ENCODE results near the gene SLC23A2.

SLC23A2 gene

DNA sequence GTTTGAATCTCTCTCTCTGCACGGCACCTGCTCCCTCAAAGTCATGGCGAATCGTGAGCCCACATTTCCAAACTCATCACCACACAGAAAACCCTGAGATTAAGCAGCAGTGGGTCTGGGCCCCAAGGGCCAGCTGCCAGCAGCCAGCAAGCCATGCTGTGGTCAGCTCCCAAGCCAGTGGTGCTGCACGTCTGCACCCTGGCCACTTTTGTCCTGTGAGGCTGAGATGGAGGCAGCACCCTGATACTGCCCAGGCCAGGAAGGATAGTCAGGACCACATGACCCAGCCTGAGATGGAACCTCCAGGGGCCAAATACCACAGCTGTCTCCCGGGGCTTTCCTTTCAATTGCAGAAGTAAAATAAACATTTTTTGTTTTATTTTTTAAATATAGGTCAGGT is 185.7 kb downstream of the SLC23A2 start:
- peak overlapping the region; percentile 59 for H3K4me3 ChIP-seq (ENCODE audit: low read depth, low read length)
- TF ChIP-seq, protein P1, sequence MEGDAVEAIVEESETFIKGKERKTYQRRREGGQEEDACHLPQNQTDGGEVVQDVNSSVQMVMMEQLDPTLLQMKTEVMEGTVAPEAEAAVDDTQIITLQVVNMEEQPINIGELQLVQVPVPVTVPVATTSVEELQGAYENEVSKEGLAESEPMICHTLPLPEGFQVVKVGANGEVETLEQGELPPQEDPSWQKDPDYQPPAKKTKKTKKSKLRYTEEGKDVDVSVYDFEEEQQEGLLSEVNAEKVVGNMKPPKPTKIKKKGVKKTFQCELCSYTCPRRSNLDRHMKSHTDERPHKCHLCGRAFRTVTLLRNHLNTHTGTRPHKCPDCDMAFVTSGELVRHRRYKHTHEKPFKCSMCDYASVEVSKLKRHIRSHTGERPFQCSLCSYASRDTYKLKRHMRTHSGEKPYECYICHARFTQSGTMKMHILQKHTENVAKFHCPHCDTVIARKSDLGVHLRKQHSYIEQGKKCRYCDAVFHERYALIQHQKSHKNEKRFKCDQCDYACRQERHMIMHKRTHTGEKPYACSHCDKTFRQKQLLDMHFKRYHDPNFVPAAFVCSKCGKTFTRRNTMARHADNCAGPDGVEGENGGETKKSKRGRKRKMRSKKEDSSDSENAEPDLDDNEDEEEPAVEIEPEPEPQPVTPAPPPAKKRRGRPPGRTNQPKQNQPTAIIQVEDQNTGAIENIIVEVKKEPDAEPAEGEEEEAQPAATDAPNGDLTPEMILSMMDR (IDR thresholded peaks at IDR 0.05; ENCODE audit: borderline replicate concordance, insufficient read depth, low read depth, low read length) = no peak

DNA sequence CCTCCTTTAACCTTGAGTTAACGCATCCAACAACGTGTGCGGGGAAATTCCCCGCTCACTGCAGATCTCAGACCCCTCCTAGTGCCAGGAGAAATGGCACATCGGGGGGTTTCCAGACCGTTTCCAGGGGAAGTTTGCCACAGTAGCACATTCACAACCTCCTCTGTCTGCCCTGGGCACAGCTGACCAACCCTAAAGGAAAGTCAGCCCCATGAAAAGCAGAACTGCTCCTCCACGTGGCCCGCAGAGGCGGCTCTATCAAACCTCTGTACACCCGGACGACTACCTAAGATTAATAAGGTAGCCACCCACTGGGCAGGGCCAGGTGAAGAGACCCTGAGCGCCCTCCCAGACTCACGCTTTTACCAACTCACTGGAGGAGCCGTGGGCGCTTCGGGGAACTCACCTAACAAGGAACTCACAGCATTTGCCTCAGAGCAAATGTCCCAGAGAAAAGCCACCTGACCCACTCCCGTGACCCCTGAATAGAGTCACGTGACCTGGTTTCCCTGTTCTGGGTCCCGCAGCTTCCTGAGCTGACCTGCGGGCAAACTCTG is 186.5 kb downstream of the SLC23A2 start:
- TF ChIP-seq, protein P1 (IDR thresholded peaks at IDR 0.05; ENCODE audit: borderline replicate concordance, insufficient read depth, low read depth, low read length) = no peak
- H3K4me3 ChIP-seq (ENCODE audit: low read depth, low read length) = peak overlapping the region; percentile 59

DNA sequence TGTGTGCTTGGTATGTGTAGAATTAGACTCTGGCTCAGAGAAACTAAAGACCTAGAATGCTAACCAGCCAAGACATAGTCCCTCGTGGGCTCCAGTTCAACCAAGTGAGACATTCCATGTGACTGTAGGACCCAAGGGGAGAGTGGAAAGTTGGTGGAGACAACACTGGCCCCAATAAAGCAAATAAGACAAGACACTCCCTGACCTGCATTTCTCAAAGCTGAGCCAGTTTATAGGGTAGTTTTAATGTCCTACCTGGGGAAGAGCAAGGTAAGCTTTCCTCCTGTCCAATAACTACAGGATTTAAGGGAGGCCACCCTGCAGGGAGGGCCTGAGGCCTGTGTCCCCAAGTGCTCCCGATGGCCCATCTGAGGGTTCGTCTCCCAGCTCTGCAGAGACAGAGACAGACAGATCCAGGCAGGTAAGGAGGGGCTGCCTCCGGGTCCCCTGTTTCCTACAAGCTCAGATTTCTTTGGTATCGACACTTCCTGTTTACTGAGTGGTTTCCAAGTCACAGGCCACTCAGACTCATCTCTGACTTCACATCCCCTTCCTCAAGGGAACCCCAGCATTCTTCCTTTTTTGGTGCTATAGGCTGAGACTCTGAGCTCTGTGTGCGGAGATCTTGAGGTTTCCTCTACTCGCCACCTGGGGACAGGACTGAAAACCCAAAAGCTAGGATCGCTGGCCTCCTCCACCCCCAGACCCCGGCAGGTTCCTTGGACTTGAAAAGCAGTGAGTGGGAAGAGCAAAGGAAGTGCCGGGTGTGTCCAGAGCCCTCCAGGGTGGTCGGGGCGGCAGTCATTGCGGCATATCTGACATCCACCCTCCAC is 187.2 kb downstream of the SLC23A2 start:
- H3K4me3 ChIP-seq (ENCODE audit: low read depth, low read length) = peak overlapping the region; percentile 59
- TF ChIP-seq, protein P1 (IDR thresholded peaks at IDR 0.05; ENCODE audit: borderline replicate concordance, insufficient read depth, low read depth, low read length) = no peak

DNA sequence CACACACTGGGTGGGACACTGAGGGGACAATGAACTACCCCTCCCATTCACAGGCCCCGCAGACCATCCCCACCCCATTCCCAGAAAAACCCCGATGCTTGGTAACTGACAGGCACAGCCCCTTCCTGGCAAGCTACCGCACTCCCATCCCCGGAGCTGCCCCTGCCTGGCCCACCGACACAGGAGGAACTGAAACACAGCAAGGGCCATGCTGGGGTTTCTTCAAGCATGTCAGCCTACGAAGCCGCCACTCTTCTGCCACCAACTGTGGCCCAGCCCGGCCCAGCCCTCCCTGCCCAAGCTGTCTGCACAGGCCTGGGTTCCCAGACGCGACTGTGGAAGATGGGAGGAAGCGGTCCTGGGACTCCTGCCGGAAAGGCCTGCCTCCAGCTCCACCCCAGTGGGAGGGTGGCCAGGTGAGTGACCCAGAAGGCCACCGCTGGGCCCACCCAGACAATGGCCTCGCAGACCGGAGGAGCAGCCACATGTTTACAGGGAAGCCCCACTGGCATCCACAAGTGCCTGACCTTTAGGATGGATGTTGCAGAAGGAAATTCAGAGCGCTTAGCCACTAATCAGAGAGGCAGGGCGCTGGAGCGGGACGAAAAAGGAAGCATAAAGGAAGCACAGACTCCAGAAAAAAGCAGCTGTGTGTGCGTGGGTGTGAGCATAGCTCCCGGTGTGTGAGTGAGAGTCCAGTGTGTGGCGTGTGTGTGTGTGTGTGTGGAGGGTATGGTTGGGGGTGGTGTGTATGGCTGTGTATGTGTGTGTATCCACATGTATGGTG is 188.0 kb downstream of the SLC23A2 start:
- peak overlapping the region; percentile 59 for H3K4me3 ChIP-seq (ENCODE audit: low read depth, low read length)
- TF ChIP-seq, protein P1 (IDR thresholded peaks at IDR 0.05; ENCODE audit: borderline replicate concordance, insufficient read depth, low read depth, low read length) = no peak

DNA sequence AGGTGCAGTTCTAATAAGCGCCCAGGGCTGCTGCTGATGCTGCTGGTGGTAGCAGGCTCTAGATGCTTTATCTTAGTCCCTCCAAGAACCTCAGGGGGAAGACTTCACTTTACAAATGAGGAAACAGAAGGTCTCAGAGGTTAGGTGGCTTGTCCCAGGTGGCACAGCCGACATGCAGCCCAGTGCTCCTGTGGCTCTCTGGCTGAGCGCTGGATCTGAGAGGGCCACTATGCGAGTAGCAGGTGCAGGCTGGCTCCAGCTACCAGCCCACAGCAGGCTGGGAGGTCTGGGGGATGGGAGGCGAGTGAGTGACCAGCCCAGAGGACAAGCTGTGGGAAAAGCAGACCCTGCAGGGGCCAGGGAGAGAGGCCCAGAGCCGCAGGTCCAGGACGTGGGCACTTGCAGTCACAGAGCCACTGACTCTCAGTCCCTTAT is 188.7 kb downstream of the SLC23A2 start:
- TF ChIP-seq, protein P1 (IDR thresholded peaks at IDR 0.05; ENCODE audit: borderline replicate concordance, insufficient read depth, low read depth, low read length) = no peak
- H3K4me3 ChIP-seq (ENCODE audit: low read depth, low read length) = peak overlapping the region; percentile 59

DNA sequence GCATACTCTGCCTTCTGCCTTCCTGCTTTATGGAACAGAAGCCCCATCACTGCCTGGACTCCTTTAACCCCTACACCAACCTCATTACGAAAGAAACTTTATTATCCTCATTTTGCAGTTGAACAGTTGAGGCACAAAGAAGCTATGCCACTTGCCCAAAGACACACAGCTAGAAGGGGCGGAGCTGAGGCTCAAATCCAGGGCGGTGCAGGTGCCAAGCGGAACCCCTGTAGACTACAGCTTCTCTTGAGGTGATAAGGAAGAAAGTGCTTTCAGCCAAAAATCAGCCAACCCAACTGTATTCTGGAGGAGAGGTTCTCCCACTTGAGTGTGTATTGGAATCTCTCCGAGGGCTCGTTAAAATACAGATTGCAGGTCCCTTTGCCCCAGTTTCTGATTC is 189.1 kb downstream of the SLC23A2 start:
- TF ChIP-seq, protein P1 (IDR thresholded peaks at IDR 0.05; ENCODE audit: borderline replicate concordance, insufficient read depth, low read depth, low read length) = no peak
- no peak overlapping the region for H3K4me3 ChIP-seq (ENCODE audit: low read depth, low read length)
